Neuron (in vitro differentiated cells): ENCODE results near the gene DMRTB1.

Source experiments
- H2AFZ ChIP-seq: one replicate; pipeline ENCODE4 v1.6.1; 2013; ENCODE audit warnings: low read depth, mild to moderate bottlenecking, inconsistent platforms, low read length, moderate library complexity
- H3K27me3 ChIP-seq: one replicate; pipeline ENCODE4 v1.6.1; 2013; ENCODE audit warnings: low read length; ENCODE audit not compliant: insufficient read depth
- H3K36me3 ChIP-seq: one replicate; pipeline ENCODE4 v1.6.1; 2013; ENCODE audit warnings: low read length; ENCODE audit not compliant: insufficient read depth
- H3K4me1 ChIP-seq: one replicate; pipeline ENCODE4 v1.6.1; 2013; ENCODE audit warnings: low read length; ENCODE audit not compliant: insufficient read depth
- H3K4me3 ChIP-seq: 2 replicates; pipeline ENCODE4 v1.5.1; 2013; ENCODE audit warnings: mild to moderate bottlenecking, low read length, moderate library complexity
- H3K9me3 ChIP-seq: one replicate; pipeline ENCODE4 v1.6.1; 2013; ENCODE audit warnings: low read length

The DMRTB1 gene

GRCh38 chr1:53507116-53507820 is 48.1 kb downstream of the DMRTB1 start:
- H3K9me3 ChIP-seq: no peaks in the 10 kb centered on the region
- H3K4me1 ChIP-seq: peaks cover 18% of the 10 kb centered on the region
- H3K27me3 ChIP-seq: peaks cover 4% of the 10 kb centered on the region
- H3K4me3 ChIP-seq: no peak overlapping the region
- H2AFZ ChIP-seq: no peak overlapping the region
- H3K36me3 ChIP-seq: no peaks in the 10 kb centered on the region

DNA sequence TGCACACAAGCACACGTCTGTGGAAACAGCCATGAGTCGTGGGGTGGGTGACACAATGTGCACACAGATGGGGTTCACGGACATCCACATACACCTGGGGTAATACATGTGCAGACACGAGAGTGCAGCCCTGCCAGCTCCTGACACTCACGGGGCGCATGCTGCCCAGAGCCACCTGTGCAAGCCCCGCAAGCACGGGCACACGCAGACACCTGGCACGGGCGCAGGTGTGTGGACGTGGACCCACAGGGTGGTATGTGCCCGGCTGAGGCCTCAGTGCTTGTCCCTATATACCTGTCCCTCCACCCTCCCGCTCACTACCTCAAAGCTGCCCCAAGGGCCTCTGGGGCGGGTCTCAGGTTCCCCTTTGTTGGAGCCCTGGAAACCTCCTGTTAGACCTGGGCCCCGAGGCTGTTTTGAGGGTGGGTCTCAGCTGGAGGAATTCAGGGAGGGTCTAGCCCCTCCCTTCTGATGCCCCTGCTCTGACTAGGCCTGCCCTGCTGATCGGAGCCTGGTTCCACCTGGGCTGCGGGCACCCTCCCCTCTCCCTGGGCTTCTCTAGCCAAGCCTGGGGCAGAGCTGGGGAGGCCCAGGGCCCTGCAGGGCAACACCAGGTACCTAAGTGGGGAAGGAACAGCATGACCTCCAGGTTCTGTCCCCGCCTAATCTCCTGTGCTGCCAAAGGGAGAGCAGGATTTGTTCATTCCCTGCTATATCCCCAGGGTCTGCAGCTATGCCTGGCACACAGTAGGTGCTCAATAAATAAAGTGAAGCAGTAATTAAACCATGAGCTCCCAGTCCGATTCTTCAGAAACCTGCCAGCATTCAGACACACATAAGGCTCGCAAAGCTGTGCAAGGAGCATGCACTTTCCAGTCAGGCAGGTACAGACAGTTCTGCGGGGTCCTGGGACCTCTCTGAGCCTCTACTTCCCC is 49.1 kb downstream of the DMRTB1 start:
- H3K4me1 ChIP-seq: peaks cover 13% of the 10 kb centered on the region
- H3K36me3 ChIP-seq: no peaks in the 10 kb centered on the region
- H3K4me3 ChIP-seq: no peak overlapping the region
- H3K9me3 ChIP-seq: no peaks in the 10 kb centered on the region
- peaks cover 4% of the 10 kb centered on the region for H3K27me3 ChIP-seq
- H2AFZ ChIP-seq: no peak overlapping the region

- H3K36me3 ChIP-seq: no peaks in the 10 kb centered on the region
- no peaks in the 10 kb centered on the region for H3K9me3 ChIP-seq
- H3K4me1 ChIP-seq: peaks cover 5% of the 10 kb centered on the region
- H3K27me3 ChIP-seq: peaks cover 4% of the 10 kb centered on the region
- H3K4me3 ChIP-seq: no peak overlapping the region
- no peak overlapping the region for H2AFZ ChIP-seq
These were observed 49.9 kb downstream of the DMRTB1 start for GRCh38 chr1:53508991-53509666.

DNA sequence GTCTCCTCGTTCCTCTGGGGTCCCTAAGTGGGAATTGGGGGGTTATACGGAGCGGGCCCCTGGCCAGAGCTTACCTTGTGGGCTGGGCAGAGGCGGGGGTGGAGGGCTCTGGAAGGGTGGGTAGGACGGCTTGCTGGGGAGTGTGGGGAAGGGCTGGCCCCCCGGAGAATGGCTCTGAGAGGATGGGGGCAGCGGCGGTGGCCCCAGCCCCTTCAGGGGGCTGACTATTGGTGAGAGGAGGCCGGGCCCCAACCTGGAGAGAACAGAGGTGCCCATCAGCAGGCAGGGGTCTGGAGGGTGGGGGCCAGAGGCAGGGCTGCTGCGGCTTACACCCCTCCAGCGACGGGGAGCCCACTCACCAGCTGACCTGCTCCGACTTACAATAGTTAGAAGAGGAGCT is 50.6 kb downstream of the DMRTB1 start:
- H2AFZ ChIP-seq: no peak overlapping the region
- H3K36me3 ChIP-seq: no peaks in the 10 kb centered on the region
- H3K9me3 ChIP-seq: no peaks in the 10 kb centered on the region
- peaks cover 4% of the 10 kb centered on the region for H3K27me3 ChIP-seq
- no peak overlapping the region for H3K4me3 ChIP-seq
- H3K4me1 ChIP-seq: peaks cover 5% of the 10 kb centered on the region

- H3K4me1 ChIP-seq: peaks cover 5% of the 10 kb centered on the region
- no peak overlapping the region for H3K4me3 ChIP-seq
- no peaks in the 10 kb centered on the region for H3K36me3 ChIP-seq
- no peak overlapping the region for H2AFZ ChIP-seq
- H3K27me3 ChIP-seq: peaks cover 4% of the 10 kb centered on the region
- H3K9me3 ChIP-seq: no peaks in the 10 kb centered on the region
These were observed 51.0 kb downstream of the DMRTB1 start for GRCh38 chr1:53510215-53510614.

GRCh38 chr1:53511323-53511932 is 52.2 kb downstream of the DMRTB1 start:
- no peaks in the 10 kb centered on the region for H3K9me3 ChIP-seq
- no peak overlapping the region for H2AFZ ChIP-seq
- peaks cover 5% of the 10 kb centered on the region for H3K4me1 ChIP-seq
- peaks cover 4% of the 10 kb centered on the region for H3K27me3 ChIP-seq
- no peak overlapping the region for H3K4me3 ChIP-seq
- H3K36me3 ChIP-seq: no peaks in the 10 kb centered on the region

GRCh38 chr1:53511933-53512806 is 53.0 kb downstream of the DMRTB1 start:
- no peaks in the 10 kb centered on the region for H3K36me3 ChIP-seq
- H3K27me3 ChIP-seq: peaks cover 4% of the 10 kb centered on the region
- H3K4me1 ChIP-seq: peaks cover 5% of the 10 kb centered on the region
- H2AFZ ChIP-seq: no peak overlapping the region
- H3K9me3 ChIP-seq: no peaks in the 10 kb centered on the region
- H3K4me3 ChIP-seq: no peak overlapping the region

- Histone ChIP-seq H3K27me3 (peaks cover 6% of the 10 kb centered on the region), H3K9me3 (no peaks in the 10 kb centered on the region), H3K36me3 (no peaks in the 10 kb centered on the region), H3K4me1 (peaks cover 5% of the 10 kb centered on the region), H3K4me3 (no peak overlapping the region), H2AFZ (no peak overlapping the region)
These were observed 53.9 kb downstream of the DMRTB1 start for GRCh38 chr1:53512807-53513755.

GRCh38 chr1:53513846-53514245 is 54.6 kb downstream of the DMRTB1 start:
- H3K9me3 ChIP-seq: no peaks in the 10 kb centered on the region
- H3K4me1 ChIP-seq: peaks cover 5% of the 10 kb centered on the region
- peaks cover 6% of the 10 kb centered on the region for H3K27me3 ChIP-seq
- H3K36me3 ChIP-seq: no peaks in the 10 kb centered on the region
- H2AFZ ChIP-seq: no peak overlapping the region
- no peak overlapping the region for H3K4me3 ChIP-seq

DNA sequence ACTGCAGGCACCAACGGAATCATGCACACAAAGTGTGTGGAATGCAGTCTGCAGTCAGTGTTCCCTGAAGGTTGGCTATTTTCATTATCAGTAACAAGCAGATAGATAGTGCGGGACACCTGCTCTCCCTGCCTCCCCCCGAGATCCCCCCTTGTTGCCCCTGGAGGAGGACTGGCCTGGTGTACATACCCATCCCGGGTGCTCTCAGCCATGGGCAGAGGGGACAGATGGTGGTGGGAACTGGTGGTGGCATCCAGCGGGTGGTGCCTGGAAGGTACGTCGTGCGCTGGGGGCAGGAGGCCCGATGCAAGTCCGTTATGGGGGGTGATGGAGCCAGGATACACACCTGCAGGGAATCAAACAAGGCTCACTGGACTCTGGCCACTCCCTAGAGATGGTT is 55.2 kb downstream of the DMRTB1 start:
- no peak overlapping the region for H3K4me3 ChIP-seq
- no peak overlapping the region for H2AFZ ChIP-seq
- peaks cover 6% of the 10 kb centered on the region for H3K27me3 ChIP-seq
- no peaks in the 10 kb centered on the region for H3K36me3 ChIP-seq
- peaks cover 1% of the 10 kb centered on the region for H3K4me1 ChIP-seq
- no peaks in the 10 kb centered on the region for H3K9me3 ChIP-seq

DNA sequence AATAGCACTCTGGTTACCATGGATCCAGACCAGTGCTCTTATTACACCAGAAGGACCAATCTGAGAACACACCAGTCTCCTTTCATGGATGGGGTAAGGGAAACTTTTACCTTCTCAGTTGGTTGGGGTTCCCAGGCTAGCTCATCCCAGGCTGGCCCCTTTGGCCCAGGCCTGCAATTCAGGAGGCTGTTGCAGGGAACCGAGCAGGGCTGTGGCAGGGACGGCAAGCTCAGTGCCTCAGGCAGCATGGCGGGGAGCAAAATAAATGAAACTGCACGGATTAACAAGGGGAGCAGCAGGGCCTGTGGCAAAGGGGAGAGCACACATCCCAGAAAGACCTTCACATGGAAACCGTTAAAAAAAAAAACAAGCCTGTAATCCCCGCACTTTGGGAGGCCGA is 57.0 kb downstream of the DMRTB1 start:
- H3K4me3 ChIP-seq: no peak overlapping the region

More for the DNA sequence above, 57.0 kb downstream of the DMRTB1 start:
- Histone ChIP-seq H3K27me3 (peaks cover 3% of the 10 kb centered on the region), H2AFZ (no peak overlapping the region), H3K4me1 (no peaks in the 10 kb centered on the region), H3K9me3 (no peaks in the 10 kb centered on the region), H3K36me3 (no peaks in the 10 kb centered on the region)
